GM11168 (cell line): ENCODE measurements around the gene HMGCL.
"Not testable (repeated sequence)": the region's sequence is repeated elsewhere in the genome, so short reads cannot be mapped to it uniquely, and the experiment has no call there.

Experiments
- in situ Hi-C: fragments of 300-500 bp; cut with MboI; formaldehyde crosslinking; loops from one replicate; pipeline ENCODE4 v1.12.0; 2022; ENCODE audit warnings: low sequenced_read_pairs; ENCODE audit not compliant: unreplicated experiment

The HMGCL gene

DNA sequence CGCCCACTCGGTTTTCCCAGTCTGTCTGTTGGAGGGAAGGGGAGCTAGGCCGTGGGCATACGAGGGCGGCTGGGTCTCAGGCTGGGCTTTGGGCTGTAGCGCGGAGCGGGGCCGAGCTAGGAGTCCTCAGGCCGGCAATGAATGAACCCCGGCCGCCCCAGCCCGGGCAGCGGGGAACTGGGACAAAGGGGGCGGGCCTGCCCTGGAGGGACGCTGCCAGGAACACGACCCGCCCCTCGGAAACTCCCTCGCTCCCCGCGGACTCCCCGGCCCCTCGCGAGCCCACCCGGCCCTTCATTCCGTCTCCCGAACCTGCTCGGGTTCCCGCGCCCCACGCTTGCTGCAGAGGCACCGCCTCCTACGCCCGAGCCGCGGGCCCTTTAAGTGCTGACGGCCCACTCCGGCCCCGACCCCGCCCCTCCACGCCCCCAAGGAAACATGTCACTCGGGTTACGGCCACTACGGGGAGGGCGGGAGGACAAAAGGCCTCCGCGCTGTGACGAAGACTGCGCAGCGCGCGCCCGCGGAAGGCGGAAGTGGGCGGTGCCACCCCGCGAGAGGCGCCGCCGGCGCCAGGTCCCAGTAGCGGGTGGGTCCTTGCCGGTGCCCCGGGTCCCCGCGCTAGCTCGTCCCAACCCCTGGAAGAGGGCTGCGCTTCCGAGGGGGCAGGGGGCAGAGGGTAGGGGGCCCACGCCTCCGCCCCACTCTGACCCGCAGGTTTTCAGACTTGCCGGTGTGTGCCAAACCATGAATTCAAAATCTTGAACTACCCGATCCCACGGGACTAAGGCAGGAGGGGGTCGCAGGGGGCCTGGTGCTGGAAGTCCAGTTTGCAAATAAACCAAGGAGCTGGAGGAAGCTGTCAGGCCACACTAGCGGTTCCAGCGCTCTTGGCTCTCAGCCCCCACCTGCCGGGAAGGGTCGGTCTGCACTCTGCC lies 24.6 kb downstream of the HMGCL start, which contains the start of gene GALE:
Gene GALE, minus strand, starts transcription at position 355 of the 938 bp plus-strand sequence. CDS start 1,747 bp downstream, outside the sequence.
- in situ Hi-C loops = no loop called here

DNA sequence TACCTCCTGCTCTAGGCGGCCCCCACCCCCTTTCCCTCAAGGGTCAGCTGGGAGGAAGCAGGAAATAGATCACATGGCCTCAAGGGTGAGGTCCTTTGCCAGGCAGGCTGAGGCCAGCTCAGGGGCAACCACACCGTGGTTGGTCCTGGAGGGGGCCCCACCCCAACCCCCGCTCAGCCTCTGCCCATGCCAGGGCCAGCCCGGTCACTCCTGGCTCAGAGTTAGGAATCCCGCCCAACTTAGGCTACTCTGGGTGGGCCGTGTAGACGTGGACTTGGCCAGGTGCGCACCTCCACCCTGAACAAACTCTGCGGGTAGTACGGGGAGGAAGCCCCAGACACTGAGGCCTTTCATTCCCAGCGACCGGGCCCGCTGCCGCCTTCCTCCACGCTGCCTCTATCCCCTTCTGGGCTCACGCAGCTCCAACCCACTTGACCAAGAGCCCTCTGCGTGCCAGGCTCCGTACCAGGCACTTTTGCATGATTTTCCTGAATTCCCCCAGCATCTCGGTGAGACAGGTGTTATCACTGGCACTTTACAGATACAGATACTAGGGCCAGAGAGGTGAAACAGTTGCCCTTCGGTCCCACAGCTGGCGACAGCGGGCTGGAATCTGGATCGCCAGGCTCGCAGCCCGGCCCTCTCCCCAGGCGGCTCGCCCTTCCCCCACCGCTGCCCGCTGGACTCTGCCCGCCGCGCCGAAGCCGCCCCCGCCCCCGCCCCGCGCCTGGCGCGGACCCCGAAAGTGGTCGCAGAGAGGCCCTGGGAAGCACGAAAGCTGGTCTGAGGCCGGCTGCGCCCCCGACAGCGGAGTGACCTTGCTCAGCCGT lies 25.4 kb downstream of the HMGCL start:
- in situ Hi-C loops = no loop called here

DNA sequence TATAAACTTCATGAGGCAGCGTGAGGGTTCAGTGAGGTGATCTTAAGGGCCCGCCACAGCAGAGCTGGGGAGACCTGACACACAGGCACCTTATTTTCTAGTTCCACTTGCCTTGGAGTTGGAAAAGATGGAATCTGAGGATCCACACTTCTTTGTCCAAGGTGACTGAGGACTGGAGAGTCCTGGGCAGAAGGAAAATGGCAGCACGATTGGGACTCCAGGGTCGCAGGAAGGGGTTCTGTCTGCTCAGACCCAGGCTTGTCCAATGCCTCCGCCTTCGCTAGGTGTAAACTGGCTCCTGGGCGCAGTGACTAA lies 26.0 kb downstream of the HMGCL start:
- in situ Hi-C loops = no loop called here

DNA sequence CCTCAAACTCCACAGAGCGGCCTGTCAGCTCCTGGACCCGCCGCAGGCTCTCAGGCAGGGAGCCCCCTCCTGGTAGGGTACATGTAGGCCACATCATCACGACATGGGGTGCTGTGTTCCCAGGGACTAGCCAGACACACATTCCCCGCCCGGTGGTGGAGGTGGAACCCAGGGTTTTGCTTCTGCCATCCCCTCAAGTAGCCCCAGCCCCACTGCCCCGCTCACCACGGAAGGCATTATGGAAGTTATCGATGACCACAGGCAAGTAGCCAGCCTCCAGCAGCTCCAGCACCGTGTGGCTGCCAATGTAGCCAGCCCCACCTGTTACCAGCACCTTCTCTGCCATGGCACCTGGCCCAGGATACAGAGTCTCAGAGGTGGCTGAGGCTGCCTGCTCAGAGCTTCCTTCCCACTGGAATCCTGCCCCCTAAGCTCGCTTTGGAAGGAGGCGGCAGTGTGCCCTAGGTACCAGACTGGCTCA lies 26.5 kb downstream of the HMGCL start:
- in situ Hi-C loops = no loop called here

DNA sequence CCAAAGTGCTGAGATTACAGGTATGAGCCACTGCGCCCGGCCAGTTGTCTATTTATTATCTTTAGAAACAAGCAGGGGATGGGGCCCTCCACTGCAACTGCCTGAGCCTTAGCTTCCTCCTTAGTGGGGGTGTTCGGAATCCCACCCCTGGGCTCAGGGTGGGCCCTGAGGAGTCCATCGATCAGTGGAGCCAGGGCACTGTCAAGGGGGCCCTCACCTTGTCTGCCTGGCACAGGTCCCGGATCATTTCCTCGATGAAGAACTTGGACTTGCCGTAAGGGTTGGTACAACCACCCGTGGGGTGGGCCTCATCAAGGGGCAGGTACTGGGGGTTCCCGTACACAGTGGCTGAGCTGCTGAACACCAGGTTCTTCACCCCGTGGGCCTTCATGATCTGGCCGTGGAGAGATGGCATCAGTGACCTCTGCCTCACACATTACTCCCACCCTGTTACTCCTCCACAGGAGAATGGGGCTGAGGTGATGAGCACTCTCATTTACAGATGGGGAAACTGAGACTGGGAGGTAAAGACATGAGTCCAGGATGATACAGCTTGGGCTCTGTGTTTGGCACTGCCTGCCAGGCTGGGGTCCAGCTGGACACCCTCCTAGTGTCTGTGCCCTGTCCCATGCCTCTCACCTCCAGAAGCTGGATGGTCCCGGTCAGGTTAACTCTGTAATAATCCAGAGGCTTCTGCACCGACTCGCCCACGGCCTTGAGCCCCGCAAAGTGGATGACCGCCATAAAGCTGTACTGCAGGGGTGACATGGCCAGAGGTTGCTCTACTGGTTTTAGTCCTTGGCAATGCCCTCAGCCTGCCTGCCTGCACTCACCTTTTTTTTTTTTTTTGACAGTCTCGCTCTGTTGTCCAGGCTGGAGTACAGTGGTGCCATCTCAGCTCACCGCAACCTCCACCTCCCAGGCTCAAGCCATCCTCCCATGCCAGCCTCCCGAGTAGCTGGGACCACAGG lies 27.5 kb downstream of the HMGCL start:
- in situ Hi-C loops = no loop called here

DNA sequence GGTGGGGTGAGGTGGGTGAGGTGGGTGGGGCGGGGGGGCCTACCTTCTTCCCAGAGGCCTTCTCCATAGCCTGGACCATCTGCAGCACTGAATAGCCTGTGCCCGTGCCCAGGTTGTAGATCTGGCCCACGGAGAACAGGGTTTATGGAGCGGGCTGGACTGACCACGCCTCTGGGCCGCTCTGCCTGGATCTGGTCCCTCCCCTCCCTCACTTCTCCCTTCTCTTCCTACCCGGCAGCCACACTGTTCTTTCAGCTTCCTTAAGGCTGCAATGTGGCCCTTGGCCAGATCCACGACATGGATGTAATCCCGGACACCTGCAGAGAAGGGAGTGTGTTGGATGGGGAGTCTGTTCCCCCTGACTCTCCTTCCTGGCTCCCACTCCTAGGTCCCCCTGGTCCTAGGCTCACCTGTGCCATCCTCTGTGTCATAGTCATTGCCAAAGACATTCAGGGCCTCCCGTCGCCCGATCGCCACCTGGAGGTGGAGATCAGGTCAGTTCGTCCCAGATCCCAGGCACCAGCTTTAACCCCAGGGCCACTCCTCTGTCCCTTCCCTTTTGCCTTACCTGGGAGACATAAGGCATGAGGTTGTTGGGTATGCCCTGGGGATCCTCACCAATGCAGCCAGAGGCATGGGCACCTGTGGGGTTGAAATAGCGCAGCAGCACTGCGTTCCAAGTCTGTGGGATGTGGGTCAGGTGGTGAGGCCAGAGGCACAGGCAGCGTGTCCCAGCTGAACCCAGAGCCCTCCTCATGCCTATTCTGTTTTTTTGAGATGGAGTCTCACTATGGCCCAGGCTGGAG lies 28.6 kb downstream of the HMGCL start:
- in situ Hi-C loops = no loop called here

DNA sequence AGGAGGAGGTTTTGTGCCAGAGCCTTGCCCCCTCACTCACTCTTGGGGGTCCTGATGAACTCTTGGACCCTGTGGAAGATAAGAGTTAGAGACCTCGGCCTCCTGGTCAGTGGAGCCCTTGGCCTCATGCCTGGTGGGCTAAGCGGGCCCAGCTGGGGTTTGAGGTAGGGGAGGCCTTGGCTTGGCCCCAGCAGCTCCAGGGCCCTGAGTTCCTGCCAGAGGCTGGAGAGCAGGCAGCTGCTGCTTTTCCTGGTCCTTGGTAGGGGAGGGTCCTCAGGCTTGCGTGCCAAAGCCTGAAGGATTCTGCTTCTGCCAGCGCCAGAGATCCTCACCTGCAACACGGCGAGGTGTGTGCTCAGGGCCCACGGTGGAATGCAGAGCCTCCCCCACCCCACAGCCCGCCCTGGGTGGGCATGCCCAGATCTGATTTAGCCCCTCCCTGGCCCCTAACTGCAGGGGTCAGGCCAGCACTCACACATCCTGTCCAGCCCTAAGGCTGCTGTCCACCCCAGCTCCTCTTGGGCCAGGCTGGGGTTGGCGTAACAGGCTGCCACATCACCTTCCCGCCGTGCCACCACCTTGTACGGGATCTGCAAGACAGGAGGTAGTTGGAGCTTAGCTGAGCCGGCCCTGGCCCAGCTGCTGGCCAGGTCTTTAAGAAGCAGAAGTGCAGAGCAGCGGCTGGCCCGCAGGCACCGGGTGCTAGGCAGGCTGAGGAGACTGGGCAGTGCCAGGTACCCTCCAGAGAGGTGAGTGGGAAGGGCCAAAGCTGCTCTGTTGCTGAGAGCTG lies 29.4 kb downstream of the HMGCL start:
- in situ Hi-C loops = no loop called here

DNA sequence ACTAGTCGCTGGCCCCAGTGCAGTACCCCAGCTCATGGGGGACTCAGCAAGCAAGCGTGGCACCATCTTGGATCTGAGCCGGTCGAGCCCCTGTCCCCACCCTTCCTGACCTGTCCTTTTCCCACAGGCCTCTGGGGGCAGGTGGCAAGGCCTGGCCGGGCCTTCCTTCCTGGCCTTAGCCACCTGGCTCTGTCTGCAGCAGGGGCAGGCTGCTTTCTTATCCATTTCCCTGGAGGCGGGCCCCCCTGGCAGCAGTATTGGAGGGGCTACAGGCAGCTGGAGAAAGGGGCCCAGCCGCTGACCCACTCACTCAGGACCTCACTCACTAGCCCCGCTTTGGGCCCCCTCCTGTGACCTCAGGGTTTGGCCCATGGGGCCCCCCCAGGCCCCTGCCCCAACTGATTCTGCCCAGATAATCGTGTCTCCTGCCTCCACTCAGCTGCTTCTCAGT lies 30.5 kb downstream of the HMGCL start:
- in situ Hi-C loops = not testable (repeated sequence)

DNA sequence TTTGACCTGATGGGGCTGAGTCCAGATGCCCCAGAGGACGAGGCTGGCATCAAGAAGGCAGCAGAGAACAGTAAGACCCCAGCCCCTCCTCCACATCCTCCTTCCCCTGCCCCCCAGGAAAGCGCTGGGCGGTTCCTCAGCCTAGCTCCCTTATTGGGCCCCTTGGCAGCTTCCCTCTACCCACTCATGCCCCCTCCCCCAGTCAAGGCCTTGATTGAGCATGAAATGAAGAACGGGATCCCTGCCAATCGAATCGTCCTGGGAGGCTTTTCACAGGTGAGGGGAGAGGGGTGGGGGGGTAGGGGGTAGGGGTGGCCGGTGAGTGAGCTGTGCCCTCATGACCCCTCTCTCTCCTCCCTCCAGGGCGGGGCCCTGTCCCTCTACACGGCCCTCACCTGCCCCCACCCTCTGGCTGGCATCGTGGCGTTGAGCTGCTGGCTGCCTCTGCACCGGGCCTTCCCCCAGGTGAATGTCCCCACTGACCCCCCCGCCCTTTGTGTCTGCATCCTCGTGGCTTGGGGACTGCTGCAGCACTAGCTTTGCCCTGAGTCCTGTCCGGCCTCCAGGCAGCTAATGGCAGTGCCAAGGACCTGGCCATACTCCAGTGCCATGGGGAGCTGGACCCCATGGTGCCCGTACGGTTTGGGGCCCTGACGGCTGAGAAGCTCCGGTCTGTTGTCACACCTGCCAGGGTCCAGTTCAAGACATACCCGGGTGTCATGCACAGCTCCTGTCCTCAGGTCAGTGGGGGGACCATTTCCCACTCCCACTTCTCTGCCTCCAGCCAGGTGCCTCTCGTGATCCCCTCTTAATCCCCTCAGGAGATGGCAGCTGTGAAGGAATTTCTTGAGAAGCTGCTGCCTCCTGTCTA lies 31.1 kb downstream of the HMGCL start:
- in situ Hi-C loops = no loop called here

DNA sequence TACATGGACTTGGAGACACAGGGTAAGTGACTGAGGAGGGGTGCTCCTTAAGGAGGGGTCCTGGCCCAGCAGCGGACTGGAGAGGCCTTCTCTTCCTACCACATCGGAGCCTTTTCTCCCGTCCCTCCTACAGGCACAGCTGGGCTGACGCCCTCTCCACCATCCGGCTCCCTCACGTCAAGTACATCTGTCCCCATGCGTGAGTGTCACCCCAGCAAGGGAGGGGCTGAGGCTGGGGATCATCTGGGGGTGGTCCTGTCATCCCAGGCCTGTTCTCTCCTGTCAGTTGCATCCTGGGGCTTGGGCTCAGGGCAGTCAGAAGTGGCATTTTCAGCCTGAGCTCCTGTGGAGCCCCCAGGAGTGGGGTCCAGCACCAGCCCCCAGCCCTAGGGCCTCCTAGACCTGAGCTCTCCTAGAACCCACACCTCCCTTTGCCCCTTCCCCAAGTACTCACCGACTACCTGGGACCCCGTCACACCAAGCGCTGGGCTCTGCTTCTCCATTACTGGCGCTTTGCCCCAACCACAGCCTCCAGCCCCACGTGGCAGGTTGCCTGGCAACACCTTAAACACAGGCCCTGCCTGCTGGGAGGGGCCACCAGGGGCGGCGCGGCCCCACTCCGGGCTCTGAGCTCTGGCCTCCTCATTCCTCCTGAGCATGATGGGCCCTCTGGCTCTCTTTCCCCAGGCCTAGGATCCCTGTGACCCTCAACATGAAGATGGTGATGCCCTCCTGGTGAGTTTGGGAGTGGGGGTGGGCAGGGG lies 32.0 kb downstream of the HMGCL start:
- in situ Hi-C loops = no loop called here

DNA sequence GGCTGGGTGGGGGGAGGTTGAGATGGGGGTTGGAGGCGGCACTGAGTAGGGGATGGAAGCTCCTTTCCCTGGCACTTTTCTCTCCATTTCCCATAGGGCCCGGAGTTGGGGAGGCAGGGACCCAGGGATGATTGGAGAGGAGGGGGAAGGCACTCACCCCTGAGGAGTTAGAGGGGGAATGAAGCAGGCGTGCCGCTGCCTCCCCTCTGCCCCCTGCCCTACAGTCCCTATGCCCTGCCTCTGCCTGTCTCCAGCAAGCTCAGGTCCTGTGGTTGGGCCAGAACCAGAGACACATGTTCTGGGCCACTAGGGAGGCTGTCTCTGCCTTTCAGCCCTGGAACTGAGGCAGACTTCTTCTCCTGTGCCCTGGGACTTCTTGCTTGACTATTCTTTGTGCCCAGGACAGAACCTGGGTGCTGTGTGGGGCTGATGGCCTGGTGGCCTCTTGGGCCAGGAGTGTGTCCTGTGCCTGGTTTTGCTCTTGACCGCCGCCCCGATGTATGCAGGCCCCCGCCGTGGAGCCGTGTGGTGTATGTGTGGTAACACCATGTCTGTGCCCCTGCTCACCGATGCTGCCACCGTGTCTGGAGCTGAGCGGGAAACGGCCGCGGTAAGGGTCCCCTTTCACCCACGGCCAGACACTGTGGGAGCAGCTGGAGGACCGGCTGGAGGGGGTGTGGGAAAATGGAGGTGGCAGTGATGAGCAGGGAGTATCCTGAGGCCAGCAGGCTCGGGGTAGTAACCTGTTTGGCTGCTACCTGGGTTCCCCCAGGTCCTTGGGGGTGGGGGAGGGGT lies 32.9 kb downstream of the HMGCL start:
- in situ Hi-C loops = no loop called here

DNA sequence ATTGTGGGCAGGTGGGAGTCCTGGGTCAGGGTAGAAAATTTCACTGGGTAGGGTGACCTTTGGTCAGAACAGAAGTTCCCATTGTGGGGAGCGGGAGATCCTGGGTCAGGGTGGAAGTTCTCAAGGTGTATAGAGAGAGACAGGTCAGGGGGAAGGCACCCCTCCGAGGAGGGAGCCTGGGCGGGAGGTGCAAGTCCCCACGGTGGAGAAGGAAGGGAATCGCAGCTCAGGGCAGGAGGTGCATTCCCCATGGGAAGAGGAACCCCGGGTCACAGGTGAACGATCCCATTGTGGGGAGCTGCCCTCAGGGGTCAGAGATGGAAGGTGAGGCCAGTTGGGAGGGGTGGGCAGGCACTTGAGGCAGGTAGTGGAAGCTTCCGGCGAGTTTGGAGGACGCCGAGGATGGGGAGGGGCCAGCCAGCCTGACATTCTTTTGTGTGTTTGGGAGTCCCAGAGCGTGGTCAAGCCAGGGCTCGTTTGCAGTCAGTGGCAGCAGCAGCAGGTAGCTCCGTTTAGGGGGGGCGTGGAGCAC lies 33.6 kb downstream of the HMGCL start:
- in situ Hi-C loops = no loop called here

DNA sequence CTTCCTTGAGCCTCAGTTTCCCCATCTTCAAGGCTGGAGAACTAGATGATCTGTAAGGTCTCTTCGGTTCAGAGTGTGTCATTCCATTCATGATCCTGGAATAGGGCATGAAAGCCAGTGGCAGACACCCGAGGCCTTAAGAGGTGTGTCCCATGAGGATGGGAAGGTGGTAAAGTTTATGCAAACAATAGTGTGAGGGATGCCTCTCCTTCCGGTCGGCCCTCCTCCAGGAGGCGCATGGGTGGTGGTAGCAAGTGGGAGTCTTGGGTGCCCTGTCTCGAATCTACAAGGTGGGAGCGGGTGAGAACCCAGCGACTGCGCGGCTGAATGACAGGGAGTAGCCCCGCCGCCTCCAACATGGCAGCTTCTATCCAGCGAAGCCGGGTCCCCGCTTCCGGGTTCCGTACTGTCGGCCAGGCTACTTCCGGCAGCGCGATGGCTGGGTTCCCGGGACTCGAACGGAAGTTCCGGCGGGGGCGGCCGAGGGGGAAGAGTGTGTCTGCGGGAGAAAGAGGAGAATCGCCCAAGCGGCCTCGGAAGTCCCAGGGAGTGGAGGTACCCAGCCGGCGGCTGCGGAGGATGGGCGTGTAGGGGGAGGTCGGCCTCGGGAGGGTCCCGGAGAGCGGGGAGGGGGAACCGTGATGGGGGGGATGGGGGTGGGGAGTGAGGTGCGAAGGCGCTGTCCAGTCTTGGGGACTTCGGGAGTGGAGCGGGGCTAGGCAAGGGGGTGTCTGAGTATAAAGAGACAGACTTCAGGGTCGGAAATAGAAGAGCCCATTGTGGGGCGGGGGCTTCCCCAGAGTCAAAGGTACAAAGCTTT lies 34.3 kb downstream of the HMGCL start, which contains the start of gene LYPLA2:
Gene LYPLA2, plus strand, starts transcription at position 450 of the 820 bp plus-strand sequence. CDS start 1,538 bp downstream, outside the sequence.
- in situ Hi-C loops = no loop called here

DNA sequence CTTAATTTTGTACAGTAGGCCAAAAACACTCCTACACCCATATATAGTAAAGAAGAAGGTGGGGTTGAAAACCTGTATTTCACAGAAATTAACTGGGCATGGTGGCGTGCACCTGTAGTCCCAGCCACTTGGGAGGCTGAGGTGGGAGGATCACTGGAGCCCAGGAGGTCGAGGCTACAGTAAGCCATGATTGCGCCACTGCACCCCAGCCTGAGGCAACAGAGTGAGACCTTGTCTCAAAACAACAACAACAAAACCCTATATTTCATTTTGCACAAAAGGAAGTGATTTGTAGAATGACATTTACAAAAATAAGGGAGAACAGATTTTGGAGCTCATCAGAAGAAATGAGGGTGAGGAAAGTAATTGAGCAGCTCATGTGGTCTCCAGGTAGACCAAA lies 36.5 kb downstream of the HMGCL start:
- in situ Hi-C loops = no loop called here

DNA sequence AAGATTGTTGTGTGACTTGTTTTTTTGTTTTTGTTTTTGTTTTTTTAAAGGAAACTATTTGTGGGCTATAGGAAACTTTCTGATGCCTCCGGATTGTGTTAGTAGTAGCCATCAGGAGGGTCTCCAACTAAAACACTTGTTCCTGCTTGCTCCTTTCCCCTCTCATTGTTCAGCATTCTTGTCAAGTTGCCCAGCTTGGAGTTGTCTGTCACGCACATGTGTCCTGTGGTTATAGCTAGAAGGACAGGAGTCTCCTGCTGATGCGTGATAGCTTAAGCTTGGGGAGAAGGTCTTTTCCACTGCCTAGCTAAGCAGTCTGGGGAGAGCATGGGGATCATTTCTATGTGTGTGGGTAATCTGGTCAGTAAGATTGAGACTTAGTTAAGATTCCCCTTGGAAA lies 37.5 kb downstream of the HMGCL start:
- in situ Hi-C loops = no loop called here
